Natural killer cell treated with Interleukin-12 subunit alpha and Interleukin-12 subunit beta and Interleukin-15 and Interleukin-18, amount 100 ng/mL, for 72 hours (primary cell): ENCODE data around the gene ELMO1. TPM values are rescaled to one million over a fixed set of nuclear protein-coding genes. Genes with fewer than 3 reads are reported as not detected.
A peak's percentile ranks its signal among the peaks of the same experiment; 100 is the strongest.

Experiments used
- ATAC-seq, 2 donors: fragments of 150-1000 bp; cut with Tn5 transposase in 1 of 2; sonication (Bioruptor Pico), chemical (Tn5 transposase) in 1 of 2; 2 replicates each; pipeline ENCODE4 v1.10.0; 2021
- DNase-seq: peaks from one replicate; pipeline ENCODE4 v3.0.0; 2022; ENCODE audit warnings: low spot score
- H3K27ac Mint-ChIP-seq, 2 donors: 1 replicate in 1 of 2; 2 replicates in 1 of 2; pipeline ENCODE4 v1.8.0; 2022; ENCODE audit warnings: mixed read lengths in 2 of 2, mild to moderate bottlenecking in 1 of 2, moderate library complexity in 1 of 2
- H3K27me3 Mint-ChIP-seq, 2 donors: 1 replicate in 1 of 2; 2 replicates in 1 of 2; pipeline ENCODE4 v1.8.0; 2022; ENCODE audit warnings: mixed read lengths in 2 of 2
- H3K36me3 Mint-ChIP-seq: one replicate; pipeline ENCODE4 v1.8.0; 2022; ENCODE audit warnings: mixed read lengths
- H3K4me1 Mint-ChIP-seq, 2 donors: 1 replicate in 1 of 2; 2 replicates in 1 of 2; pipeline ENCODE4 v1.8.0; 2022; ENCODE audit warnings: low read depth in 2 of 2, mixed read lengths in 2 of 2, mild to moderate bottlenecking in 1 of 2
- H3K4me3 Mint-ChIP-seq: one replicate; pipeline ENCODE4 v1.8.0; 2022; ENCODE audit warnings: mixed read lengths
- H3K9me3 Mint-ChIP-seq: 2 replicates; pipeline ENCODE4 v1.8.0; 2022; ENCODE audit warnings: mixed read lengths
- total RNA-seq, 2 donors: library from RNA; stranded (reverse); gene quantifications; one replicate each; pipeline ENCODE4 v1.2.3, GENCODE V29; 2022

ELMO1 gene
- total RNA-seq, 2 donors from 2014 or later, result 36.8 to 103 TPM

DNA sequence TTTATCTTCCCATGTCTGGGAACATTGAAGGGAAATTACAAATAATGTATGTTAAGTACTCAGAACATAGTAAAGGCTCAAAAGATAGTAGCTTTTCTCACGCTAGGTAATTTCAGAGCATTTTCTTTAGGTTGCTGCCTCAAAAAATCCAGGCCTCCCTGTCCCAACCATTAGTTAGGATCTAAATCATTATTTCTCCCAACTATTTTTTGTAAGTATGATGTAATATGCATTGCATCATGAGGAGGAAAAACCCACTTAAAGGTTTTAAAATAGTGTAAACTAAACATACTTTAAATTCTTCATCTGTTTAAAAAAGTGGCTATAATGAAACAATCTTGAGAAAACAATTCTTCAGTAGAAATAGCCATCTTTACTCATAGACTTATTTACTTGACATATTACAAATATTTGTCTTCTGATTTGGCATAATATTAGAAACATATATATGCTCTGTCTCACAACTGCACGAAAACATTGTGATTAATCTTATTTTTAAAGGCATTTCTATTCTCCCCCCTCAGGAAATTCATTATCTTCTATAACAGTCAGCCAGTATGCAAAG is 329.3 kb downstream of the ELMO1 start:
- no peak overlapping the region for H3K4me3 Mint-ChIP-seq
- no peak for ATAC-seq
- peaks cover 32% of the 10 kb centered on the region in 2 donors for H3K4me1 Mint-ChIP-seq
- H3K27me3 Mint-ChIP-seq, result no peaks in the 10 kb centered on the region
- no peaks in the 10 kb centered on the region for H3K36me3 Mint-ChIP-seq
- DNase-seq, result no peak
- peak overlapping the region in 1 of 2 donors; percentile 42 for H3K27ac Mint-ChIP-seq
- H3K9me3 Mint-ChIP-seq, result peaks cover 4% of the 10 kb centered on the region

DNA sequence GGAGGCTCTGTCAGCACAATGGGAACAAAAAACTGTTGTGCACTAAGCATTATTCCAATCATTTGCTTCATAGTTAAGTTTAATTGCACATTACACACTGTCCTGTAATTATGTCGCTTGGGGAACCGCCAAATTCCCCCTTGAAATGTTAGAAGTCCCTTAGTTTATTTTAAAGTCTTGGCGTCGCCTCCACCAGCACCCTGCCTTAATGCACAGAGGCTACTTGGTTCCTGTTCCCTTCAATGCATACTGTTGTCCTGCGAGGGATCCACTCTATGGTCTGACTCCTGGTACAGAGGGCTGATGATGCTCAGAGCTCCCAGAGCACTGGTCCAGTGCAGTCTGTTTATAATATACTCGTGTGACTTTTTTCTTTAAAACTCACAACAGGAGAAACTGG is 330.7 kb downstream of the ELMO1 start:
- peaks cover 2% of the 10 kb centered on the region for H3K9me3 Mint-ChIP-seq
- H3K27me3 Mint-ChIP-seq, result no peaks in the 10 kb centered on the region
- H3K4me1 Mint-ChIP-seq, result peaks cover 37 to 42% of the 10 kb centered on the region in 2 donors
- no peak for ATAC-seq
- peaks cover 11% of the 10 kb centered on the region for H3K36me3 Mint-ChIP-seq
- DNase-seq, result no peak
- H3K27ac Mint-ChIP-seq, result peak overlapping the region in 1 of 2 donors; percentile 42
- H3K4me3 Mint-ChIP-seq, result no peak overlapping the region

DNA sequence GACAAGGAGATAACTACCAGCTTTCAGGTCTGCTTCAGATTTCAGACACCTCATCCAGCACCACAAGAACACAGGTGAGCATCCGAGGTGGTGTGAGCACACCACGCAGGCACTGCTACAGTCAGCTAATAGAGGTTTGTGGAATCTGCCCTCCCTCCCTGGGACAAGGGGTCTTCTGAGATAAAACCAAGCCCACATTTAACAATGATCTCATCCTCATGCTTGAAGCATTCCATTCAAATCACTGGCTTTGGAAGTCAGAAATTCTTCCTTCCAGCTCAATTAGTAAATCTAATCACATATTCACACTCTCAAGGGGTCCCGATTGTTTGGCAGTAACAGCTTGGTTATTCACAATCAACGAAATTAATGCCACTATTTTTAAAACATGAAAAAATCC is 331.4 kb downstream of the ELMO1 start:
- peaks cover 13% of the 10 kb centered on the region for H3K36me3 Mint-ChIP-seq
- H3K4me1 Mint-ChIP-seq, result peaks cover 35 to 37% of the 10 kb centered on the region in 2 donors
- no peak overlapping the region for H3K4me3 Mint-ChIP-seq
- DNase-seq (no peak), ATAC-seq (no peak)
- H3K27ac Mint-ChIP-seq, result no peak overlapping the region
- H3K9me3 Mint-ChIP-seq, result peaks cover 1% of the 10 kb centered on the region
- no peaks in the 10 kb centered on the region for H3K27me3 Mint-ChIP-seq

DNA sequence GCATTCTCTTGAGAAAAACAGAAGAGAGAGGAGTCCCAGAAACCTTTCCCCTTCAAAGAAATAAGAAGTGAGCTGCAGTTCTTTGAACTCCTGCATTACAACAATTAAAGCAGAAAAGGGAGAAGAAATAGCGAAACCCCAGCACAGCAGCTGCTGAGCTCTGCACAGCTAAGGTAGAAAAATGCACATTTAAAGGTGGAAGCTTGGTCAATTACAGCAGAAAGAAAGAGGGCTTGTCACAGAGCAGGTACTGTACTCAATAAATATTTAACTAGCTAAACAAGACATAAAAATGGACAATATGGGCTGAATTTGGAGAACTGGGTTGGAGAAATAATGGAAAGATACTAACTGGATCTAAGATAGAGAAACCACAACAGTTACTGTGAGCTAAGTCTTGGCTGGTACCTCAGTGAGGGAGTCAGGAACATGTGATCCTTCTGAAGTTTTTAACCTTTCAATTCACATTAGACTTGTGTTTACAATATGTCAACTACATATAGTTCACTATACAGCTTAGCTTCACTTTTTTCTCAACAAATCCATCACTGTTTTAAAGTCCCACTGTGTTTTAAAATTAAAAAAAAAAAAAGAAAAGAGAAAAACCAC is 332.5 kb downstream of the ELMO1 start:
- Mint-ChIP-seq H3K27ac (peak overlapping the region in 1 of 2 donors; percentile 10), H3K9me3 (peaks cover 6% of the 10 kb centered on the region), H3K27me3 (no peaks in the 10 kb centered on the region), H3K4me3 (no peak overlapping the region), H3K36me3 (peaks cover 13% of the 10 kb centered on the region), H3K4me1 (peaks cover 31 to 33% of the 10 kb centered on the region in 2 donors)
- ATAC-seq (no peak), DNase-seq (no peak)

DNA sequence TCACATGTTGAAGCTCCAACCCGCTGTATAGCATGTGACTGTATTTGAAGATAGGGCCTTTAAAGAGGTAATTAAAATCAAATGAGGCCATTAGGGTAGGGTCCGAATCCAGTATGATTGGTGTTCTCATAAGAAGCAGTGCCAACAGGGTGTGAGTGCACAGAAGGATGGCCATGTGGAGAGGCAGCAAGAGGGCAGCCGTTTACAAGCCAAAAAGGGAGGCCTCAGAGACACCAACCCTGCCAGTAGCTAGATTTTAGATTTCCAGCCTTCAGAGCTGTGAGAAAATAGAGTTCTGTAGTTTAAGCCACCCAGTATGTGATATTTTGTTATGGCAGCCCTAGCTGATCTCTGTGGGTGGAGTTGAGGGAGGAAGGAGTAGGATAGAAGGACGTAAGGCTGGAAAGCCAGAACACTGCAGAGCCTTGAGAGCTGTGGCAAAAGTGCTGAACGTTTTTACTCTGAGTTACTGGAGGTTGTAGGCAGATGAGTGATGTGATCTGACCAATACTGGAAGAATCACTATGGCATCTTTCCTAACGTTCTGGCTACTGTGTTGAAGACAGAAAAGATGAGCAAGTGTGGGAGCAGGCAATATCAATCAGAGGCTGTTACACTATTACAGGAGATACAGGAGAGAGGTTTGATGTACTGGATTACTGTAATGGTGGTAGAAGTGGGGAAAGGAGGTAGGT is 334.9 kb downstream of the ELMO1 start:
- DNase-seq, result no peak
- peak in 1 of 2 donors; percentile 75 for ATAC-seq
- no peaks in the 10 kb centered on the region for H3K27me3 Mint-ChIP-seq
- H3K4me3 Mint-ChIP-seq, result no peak overlapping the region
- peak overlapping the region; percentile 38 to 61 for H3K27ac Mint-ChIP-seq
- H3K9me3 Mint-ChIP-seq, result peaks cover 6% of the 10 kb centered on the region
- H3K4me1 Mint-ChIP-seq, result peaks cover 37 to 44% of the 10 kb centered on the region in 2 donors
- peaks cover 13% of the 10 kb centered on the region for H3K36me3 Mint-ChIP-seq

DNA sequence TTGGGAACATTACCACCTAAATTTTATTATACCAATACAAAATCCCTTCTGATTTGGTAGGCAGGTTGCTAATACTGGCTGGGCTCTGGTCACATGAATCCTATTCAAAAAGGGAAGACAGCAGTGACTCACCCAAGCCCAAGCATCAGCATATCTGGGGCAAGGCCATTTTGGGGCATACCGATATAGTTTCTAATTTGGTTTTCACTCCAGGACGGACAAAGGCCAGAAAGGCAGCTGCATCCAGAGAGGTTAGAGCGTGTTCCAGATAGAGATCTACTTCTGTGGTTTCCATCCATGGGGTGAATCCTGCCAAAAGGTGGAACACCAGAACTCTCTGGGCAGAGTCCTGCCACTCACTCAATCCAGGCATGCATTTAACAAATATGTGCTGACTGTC is 335.8 kb downstream of the ELMO1 start:
- ATAC-seq, result no peak
- peaks cover 6% of the 10 kb centered on the region for H3K9me3 Mint-ChIP-seq
- peaks cover 42 to 54% of the 10 kb centered on the region in 2 donors for H3K4me1 Mint-ChIP-seq
- H3K4me3 Mint-ChIP-seq, result peak overlapping the region; percentile 18
- DNase-seq, result no peak
- peaks cover 13% of the 10 kb centered on the region for H3K36me3 Mint-ChIP-seq
- H3K27me3 Mint-ChIP-seq, result no peaks in the 10 kb centered on the region
- H3K27ac Mint-ChIP-seq, result peak overlapping the region; percentile 38 to 61

DNA sequence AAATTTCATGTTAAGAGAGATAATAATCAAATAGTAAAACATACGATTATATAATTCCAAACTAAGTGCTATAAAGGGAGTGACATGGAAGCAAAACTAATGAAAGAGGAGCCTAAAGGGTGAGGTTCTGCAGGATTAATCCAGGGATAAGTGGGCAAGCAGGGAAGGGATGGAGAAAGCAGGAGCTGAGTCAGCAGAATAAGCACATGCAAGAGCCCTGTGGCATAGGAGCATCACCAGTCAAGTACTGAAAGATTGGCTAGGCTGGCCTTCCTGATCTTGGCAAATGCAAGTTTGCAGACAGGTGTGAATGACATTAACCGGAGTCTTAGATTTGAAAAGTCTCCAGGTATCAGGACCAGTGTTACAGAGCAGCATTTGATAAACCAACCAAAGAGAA is 336.4 kb downstream of the ELMO1 start:
- Mint-ChIP-seq H3K4me1 (peaks cover 47 to 60% of the 10 kb centered on the region in 2 donors), H3K9me3 (peaks cover 6% of the 10 kb centered on the region), H3K36me3 (peaks cover 13% of the 10 kb centered on the region), H3K27me3 (no peaks in the 10 kb centered on the region), H3K27ac (no peak overlapping the region), H3K4me3 (no peak overlapping the region)
- no peak for DNase-seq
- no peak for ATAC-seq

DNA sequence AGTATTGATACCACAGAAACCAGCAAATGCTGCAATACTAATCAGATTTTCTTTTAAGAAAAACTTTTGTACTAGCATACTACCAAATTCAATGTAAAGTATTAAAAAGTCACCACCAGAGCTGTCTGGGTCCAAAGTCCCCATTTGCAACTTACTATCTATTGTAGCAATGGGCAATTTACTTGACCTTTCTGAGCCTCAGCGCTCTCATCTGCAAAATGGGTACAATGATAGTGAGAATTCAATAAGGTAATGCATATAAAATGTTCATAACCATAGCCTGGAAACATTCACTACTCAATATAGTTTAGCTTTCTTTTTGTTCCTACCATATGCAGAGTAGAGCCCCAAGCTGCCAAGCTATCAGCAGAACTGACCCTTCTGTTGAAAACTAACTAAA is 337.2 kb downstream of the ELMO1 start:
- DNase-seq, result no peak
- peaks cover 6% of the 10 kb centered on the region for H3K9me3 Mint-ChIP-seq
- peaks cover 13% of the 10 kb centered on the region for H3K36me3 Mint-ChIP-seq
- H3K4me3 Mint-ChIP-seq, result no peak overlapping the region
- ATAC-seq, result no peak
- H3K4me1 Mint-ChIP-seq, result peaks cover 47 to 60% of the 10 kb centered on the region in 2 donors
- no peaks in the 10 kb centered on the region for H3K27me3 Mint-ChIP-seq
- H3K27ac Mint-ChIP-seq, result no peak overlapping the region

DNA sequence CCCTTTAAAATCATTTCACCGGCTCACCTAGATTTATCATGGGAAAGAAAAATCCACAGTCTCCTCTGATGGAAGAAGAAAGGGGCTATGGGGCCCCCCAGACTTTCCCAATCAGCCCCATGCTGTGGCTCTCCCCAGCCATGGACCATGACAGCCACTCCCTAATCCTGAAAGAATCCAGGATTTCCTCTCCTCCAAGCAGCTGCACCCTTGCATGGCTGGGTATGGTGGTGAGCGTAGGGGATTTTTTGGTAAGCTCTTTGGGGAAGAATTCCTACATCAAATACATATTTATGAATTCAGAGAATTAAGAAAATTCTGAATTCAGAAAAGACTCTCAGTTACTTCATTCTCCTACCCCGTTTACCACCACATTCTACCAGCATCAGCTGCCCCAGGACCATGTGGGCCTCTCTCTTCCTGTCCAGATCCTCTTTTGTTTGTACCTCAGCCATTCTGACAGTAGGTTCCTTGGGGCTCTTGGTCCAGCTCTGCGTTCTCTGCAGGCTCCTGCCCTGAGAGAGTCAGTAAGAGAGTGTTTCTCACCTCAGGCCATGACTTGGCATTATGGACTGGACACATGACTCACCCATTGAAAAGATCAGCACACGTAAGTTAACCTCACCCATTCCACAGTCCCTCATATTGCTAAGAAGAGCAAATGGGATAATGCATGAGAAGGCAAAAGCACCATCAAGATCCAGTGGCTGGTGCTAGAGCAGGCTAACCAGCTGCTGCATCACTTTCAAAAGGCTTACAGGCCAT is 337.8 kb downstream of the ELMO1 start:
- Mint-ChIP-seq H3K4me1 (peaks cover 47 to 55% of the 10 kb centered on the region in 2 donors), H3K27ac (no peak overlapping the region), H3K4me3 (no peak overlapping the region), H3K36me3 (peaks cover 13% of the 10 kb centered on the region), H3K9me3 (peaks cover 6% of the 10 kb centered on the region), H3K27me3 (no peaks in the 10 kb centered on the region)
- no peak for ATAC-seq
- no peak for DNase-seq

DNA sequence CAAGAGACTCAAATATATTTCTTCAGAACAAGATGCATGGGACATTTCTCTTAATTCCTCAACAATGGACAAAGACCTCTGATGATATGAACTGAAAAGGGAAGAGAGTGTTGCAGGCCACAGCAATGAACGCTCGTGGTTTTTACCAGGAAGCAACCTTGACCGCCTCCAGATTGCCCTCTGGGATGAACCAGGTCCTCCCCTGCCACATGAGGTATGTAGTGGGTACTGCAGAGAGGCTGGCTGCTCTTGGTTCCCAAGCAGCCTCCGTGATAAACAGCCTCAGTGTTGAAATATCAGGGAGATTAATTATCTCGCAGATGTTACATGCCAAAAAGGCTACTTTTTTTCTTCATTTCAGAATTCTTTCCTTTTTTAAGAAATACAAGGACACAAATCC is 338.8 kb downstream of the ELMO1 start:
- peaks cover 43 to 54% of the 10 kb centered on the region in 2 donors for H3K4me1 Mint-ChIP-seq

DNA sequence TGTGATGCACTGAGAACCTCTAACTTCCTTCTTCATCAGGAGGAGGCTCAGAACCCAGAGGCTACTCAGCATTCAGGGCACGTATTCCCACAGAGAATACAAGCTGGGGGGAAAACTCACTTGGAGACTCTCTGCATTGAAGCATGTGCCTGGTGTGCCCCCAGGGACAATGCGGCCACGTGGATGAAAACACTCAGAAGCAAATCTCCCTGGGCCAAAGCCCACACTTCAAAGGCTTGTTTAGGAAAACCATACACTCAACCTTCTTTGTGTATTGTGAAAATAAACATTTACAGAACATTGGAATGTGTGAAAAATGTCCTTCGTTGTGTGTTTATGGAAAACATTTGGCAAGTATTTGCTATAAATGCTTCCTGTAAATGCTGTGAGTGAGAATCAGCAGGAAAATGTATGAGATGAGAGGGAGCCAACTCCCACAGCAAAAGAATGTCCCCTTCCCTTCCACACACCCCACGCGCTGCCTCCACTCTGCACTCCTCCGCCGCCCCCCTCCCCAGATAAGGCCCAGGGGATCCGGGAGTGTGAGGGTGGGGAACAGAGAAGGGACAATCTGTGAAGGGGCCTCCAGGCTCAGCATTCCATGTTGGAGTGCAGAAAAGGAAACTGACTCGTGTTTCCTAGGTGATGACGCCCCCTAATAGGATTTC is 339.5 kb downstream of the ELMO1 start:
- no peak for ATAC-seq
- H3K4me1 Mint-ChIP-seq, result peaks cover 43 to 47% of the 10 kb centered on the region in 2 donors

More for the DNA sequence above, 338.8 kb downstream of the ELMO1 start:
- peaks cover 13% of the 10 kb centered on the region for H3K36me3 Mint-ChIP-seq
- ATAC-seq, result no peak
- no peak overlapping the region for H3K4me3 Mint-ChIP-seq
- H3K9me3 Mint-ChIP-seq, result peaks cover 6% of the 10 kb centered on the region
- H3K27ac Mint-ChIP-seq, result peak overlapping the region in 1 of 2 donors; percentile 47
- no peak for DNase-seq
- H3K27me3 Mint-ChIP-seq, result no peaks in the 10 kb centered on the region

DNA sequence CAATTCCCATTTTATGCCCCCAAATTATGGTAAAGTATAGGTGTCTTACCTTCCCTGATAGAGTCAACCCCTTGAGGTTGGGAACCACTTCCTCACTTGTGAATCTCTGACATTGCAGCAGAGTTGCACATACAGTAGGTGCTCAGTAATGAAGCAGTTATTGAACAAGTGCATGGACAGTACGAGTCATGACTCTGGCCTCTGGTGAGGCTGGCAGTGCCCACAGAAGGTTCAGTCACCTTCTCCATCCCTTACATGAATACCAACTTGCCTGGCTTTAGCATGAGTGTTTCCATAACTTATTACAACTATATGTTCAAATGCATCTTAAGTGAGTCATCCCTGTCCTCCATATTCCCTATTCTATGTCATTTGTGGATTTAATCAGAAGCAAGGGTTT is 340.0 kb downstream of the ELMO1 start:
- H3K4me3 Mint-ChIP-seq, result no peak overlapping the region
- no peak for DNase-seq
- peak overlapping the region; percentile 17 to 48 for H3K27ac Mint-ChIP-seq
- peaks cover 6% of the 10 kb centered on the region for H3K9me3 Mint-ChIP-seq
- peak; percentile 36 to 40 for ATAC-seq
- H3K27me3 Mint-ChIP-seq, result no peaks in the 10 kb centered on the region
- H3K36me3 Mint-ChIP-seq, result peaks cover 7% of the 10 kb centered on the region
- H3K4me1 Mint-ChIP-seq, result peaks cover 40 to 42% of the 10 kb centered on the region in 2 donors

More for the DNA sequence above, 339.5 kb downstream of the ELMO1 start:
- Mint-ChIP-seq H3K27me3 (no peaks in the 10 kb centered on the region), H3K4me3 (no peak overlapping the region), H3K27ac (peak overlapping the region in 1 of 2 donors; percentile 47), H3K9me3 (peaks cover 6% of the 10 kb centered on the region), H3K36me3 (peaks cover 11% of the 10 kb centered on the region)
- DNase-seq, result no peak

DNA sequence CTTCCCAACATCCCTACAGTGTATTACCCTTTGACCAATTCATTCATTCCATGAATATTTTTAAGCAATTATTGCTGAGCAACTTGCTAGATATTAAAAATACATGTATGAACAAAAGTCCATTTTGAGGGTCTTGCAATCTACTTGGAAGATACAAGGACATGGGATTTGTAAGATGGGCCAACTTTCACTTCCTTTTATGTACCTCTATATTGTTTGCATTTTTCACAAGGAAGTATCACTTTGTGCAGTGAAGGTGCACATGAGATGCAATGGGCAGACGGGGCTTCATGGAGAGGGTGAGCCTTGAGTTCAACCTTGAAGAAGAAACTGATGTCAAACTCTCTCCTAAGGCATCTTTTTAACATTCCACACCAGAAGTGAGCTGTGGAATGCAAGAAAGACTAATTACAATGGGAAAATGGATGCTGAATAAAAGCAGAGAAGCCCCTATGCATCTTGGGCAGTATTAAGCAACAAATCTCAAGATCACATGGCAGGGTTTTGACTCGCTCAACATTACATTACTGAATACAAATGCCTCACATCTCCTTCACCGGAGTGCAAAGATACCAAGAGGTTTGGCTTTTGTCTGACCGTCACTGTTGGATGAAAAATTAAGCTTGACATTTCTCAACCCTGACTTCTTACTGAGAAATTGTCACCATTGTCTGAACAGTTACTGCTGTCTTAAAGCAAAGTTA is 341.5 kb downstream of the ELMO1 start:
- no peak for ATAC-seq

More for the DNA sequence above, 341.5 kb downstream of the ELMO1 start:
- Mint-ChIP-seq H3K4me3 (no peak overlapping the region), H3K27me3 (no peaks in the 10 kb centered on the region), H3K9me3 (peaks cover 3% of the 10 kb centered on the region), H3K4me1 (peaks cover 35 to 38% of the 10 kb centered on the region in 2 donors), H3K27ac (peak overlapping the region in 1 of 2 donors; percentile 48), H3K36me3 (no peaks in the 10 kb centered on the region)
- DNase-seq, result no peak
